ENCODE results near the gene METTL22. TPM values are rescaled to one million over a fixed set of nuclear protein-coding genes. Genes with fewer than 3 reads are reported as not detected.

The METTL22 gene
- total RNA-seq, 2 donors from 2014 or later: 18.9 to 47.5 TPM

DNA sequence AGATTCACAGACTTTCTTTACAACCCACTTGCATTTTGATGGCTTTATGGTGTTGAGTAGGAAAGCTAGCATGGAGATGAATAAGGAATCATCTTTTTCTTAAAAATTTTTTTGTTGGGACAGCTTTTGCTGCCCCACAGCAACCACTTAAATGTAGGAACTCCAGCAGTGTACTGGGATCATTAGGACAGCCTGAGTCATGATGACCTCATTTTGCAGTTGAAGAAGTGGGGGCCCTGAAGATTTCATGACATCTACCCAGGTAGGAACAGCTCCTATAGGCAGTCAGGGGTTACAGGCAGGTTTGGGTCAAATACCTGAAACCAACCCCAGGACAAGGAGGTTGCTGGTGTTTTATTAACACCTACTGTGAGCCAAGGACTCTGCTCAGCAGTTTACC lies 2.1 kb downstream of the METTL22 start:
- intact Hi-C loops (cut with DNase I): no loop called here
- Histone ChIP-seq H3K27me3 (no peaks in the 10 kb centered on the region), H3K9me3 (no peaks in the 10 kb centered on the region), H3K4me1 (peaks cover 17% of the 10 kb centered on the region), H3K36me3 (replicated peaks in 1 of 2; ENCODE audit: insufficient read depth in 1 of 2, low read depth in 2 of 2) (peaks cover 0 to 16% of the 10 kb centered on the region in 2 donors), H3K4me3 (no peak overlapping the region), H3K27ac (no peak overlapping the region)
- ATAC-seq (no peak), DNase-seq (no peak)
- TF ChIP-seq CTCF (IDR thresholded peaks at IDR 0.05) (no peak), POLR2A (IDR thresholded peaks at IDR 0.05) (no peak)

- WGBS, 2 donors: 92 to 98% methylated on average over 10 of the region's 10 CpGs
- H3K27me3 ChIP-seq: no peaks in the 10 kb centered on the region
- peaks cover 0 to 23% of the 10 kb centered on the region in 2 donors for H3K36me3 ChIP-seq (replicated peaks in 1 of 2; ENCODE audit: insufficient read depth in 1 of 2, low read depth in 2 of 2)
- no peak for TF ChIP-seq POLR2A (IDR thresholded peaks at IDR 0.05)
- TF ChIP-seq CTCF (IDR thresholded peaks at IDR 0.05): no peak
- H3K27ac ChIP-seq: no peak overlapping the region
- no peaks in the 10 kb centered on the region for H3K9me3 ChIP-seq
- no peak for ATAC-seq
- H3K4me1 ChIP-seq: peaks cover 17% of the 10 kb centered on the region
- no peak for DNase-seq
- H3K4me3 ChIP-seq: no peak overlapping the region
- intact Hi-C loops (cut with DNase I): no loop called here
Observed at GRCh38 chr16:8625491-8626087, 4.1 kb downstream of the METTL22 start.

DNA sequence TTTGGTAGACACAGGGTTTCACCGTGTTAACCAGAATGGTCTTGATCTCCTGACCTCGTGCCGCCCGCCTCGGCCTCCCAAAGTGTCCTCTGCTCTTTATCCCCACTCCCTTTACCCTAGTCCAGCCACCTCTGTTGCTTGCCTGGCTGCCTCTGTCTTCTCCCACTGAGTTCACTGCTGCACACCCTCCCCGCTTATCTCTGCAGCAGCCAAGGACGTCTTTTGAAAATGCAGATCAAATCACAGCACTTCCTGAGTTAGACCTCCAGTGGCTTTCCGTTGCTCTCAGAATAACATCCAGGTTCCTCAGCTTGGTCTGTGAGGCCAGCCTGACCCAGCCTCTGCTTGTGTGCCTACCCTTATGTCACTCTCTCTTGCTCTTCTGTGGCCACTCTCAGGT lies 5.4 kb downstream of the METTL22 start:
- DNase-seq (no peak), ATAC-seq (no peak)
- no peak for TF ChIP-seq POLR2A (IDR thresholded peaks at IDR 0.05)
- TF ChIP-seq CTCF (IDR thresholded peaks at IDR 0.05): no peak
- peaks cover 17% of the 10 kb centered on the region for H3K4me1 ChIP-seq
- peaks cover 0 to 23% of the 10 kb centered on the region in 2 donors for H3K36me3 ChIP-seq (replicated peaks in 1 of 2; ENCODE audit: insufficient read depth in 1 of 2, low read depth in 2 of 2)
- no peak overlapping the region for H3K4me3 ChIP-seq
- intact Hi-C loops (cut with DNase I): no loop called here
- WGBS, 2 donors: 83 to 95% methylated on average over 8 of the region's 8 CpGs
- H3K9me3 ChIP-seq: no peaks in the 10 kb centered on the region
- no peaks in the 10 kb centered on the region for H3K27me3 ChIP-seq
- no peak overlapping the region for H3K27ac ChIP-seq

- Histone ChIP-seq H3K4me1 (peaks cover 13% of the 10 kb centered on the region), H3K4me3 (no peak overlapping the region), H3K9me3 (no peaks in the 10 kb centered on the region), H3K27ac (no peak overlapping the region), H3K27me3 (no peaks in the 10 kb centered on the region), H3K36me3 (replicated peaks in 1 of 2; ENCODE audit: insufficient read depth in 1 of 2, low read depth in 2 of 2) (peaks cover 0 to 23% of the 10 kb centered on the region in 2 donors)
- 96 to 98% methylated on average over 4 of the region's 4 CpGs for WGBS, 2 donors
- intact Hi-C loops (cut with DNase I): no loop called here
- TF ChIP-seq POLR2A (IDR thresholded peaks at IDR 0.05) (no peak), CTCF (IDR thresholded peaks at IDR 0.05) (no peak)
- ATAC-seq (no peak), DNase-seq (no peak)
Observed at GRCh38 chr16:8627456-8627855, 6.0 kb downstream of the METTL22 start.

Measured in body of pancreas (tissue), 4 donors.